HEK293 (cell line): ENCODE data around the gene ASPSCR1.

Experiments used
- BCL11B ChIP-seq: fragments of 450-650 bp; formaldehyde crosslinking; IDR thresholded peaks from 2 replicates; pipeline ENCODE4 v1.5.1; 2016; ENCODE audit warnings: low read depth, missing biosample characterization, missing genetic modification characterization
- GLIS1 ChIP-seq: fragments of 450-650 bp; formaldehyde crosslinking; IDR thresholded peaks from 2 replicates; pipeline ENCODE4 v1.5.1; 2016; ENCODE audit warnings: missing biosample characterization, missing genetic modification characterization
- KLF1 ChIP-seq: fragments of 450-650 bp; formaldehyde crosslinking; IDR thresholded peaks from 2 replicates; pipeline ENCODE4 v1.5.1; 2016; ENCODE audit warnings: missing biosample characterization, missing genetic modification characterization
- KLF10 ChIP-seq: fragments of 450-650 bp; IDR thresholded peaks from 2 replicates; pipeline ENCODE4 v1.5.1; 2018; ENCODE audit warnings: missing biosample characterization, mild to moderate bottlenecking, missing genetic modification characterization
- PATZ1 ChIP-seq: fragments of 450-650 bp; formaldehyde crosslinking; IDR thresholded peaks from 2 replicates; pipeline ENCODE4 v1.5.1; 2016; ENCODE audit warnings: missing biosample characterization, missing genetic modification characterization
- PBX3 ChIP-seq: sonication (generic); formaldehyde crosslinking; IDR thresholded peaks from 2 replicates; pipeline ENCODE4 v1.8.1; 2022; ENCODE audit warnings: mild to moderate bottlenecking, moderate library complexity, missing genetic modification reagents
- PRDM4 ChIP-seq: fragments of 450-650 bp; formaldehyde crosslinking; IDR thresholded peaks from 2 replicates; pipeline ENCODE4 v1.5.1; 2017; ENCODE audit warnings: missing biosample characterization, missing genetic modification characterization
- ZBTB10 ChIP-seq: fragments of 450-650 bp; formaldehyde crosslinking; IDR thresholded peaks from 2 replicates; pipeline ENCODE4 v1.5.1; 2016; ENCODE audit warnings: missing biosample characterization, missing genetic modification characterization
- ZBTB26 ChIP-seq: fragments of 450-650 bp; formaldehyde crosslinking; optimal IDR thresholded peaks from 2 replicates; pipeline ENCODE3; 2016; ENCODE audit warnings: missing biosample characterization, mild to moderate bottlenecking, missing genetic modification characterization
- ZBTB44 ChIP-seq: fragments of 450-650 bp; IDR thresholded peaks from 2 replicates; pipeline ENCODE4 v1.5.1; 2018; ENCODE audit warnings: missing biosample characterization, mild to moderate bottlenecking, missing genetic modification characterization
- ZBTB48 ChIP-seq: fragments of 450-650 bp; formaldehyde crosslinking; IDR thresholded peaks from 2 replicates; pipeline ENCODE4 v1.5.1; 2016; ENCODE audit warnings: missing biosample characterization, missing genetic modification characterization
- ZBTB49 ChIP-seq: fragments of 450-650 bp; formaldehyde crosslinking; IDR thresholded peaks from 2 replicates; pipeline ENCODE4 v1.5.1; 2016; ENCODE audit warnings: missing biosample characterization, missing genetic modification characterization, low read depth
- ZBTB6 ChIP-seq: fragments of 450-650 bp; formaldehyde crosslinking; IDR thresholded peaks from 2 replicates; pipeline ENCODE4 v1.5.1; 2017; ENCODE audit warnings: missing biosample characterization, missing genetic modification characterization
- ZBTB8A ChIP-seq: fragments of 450-650 bp; formaldehyde crosslinking; IDR thresholded peaks from 2 replicates; pipeline ENCODE4 v1.5.1; 2016; ENCODE audit warnings: missing biosample characterization, missing genetic modification characterization
- ZEB2 ChIP-seq: fragments of 450-650 bp; formaldehyde crosslinking; IDR thresholded peaks from 2 replicates; pipeline ENCODE4 v1.5.1; 2016; ENCODE audit warnings: missing biosample characterization, missing genetic modification characterization
- ZFHX2 ChIP-seq: fragments of 450-650 bp; formaldehyde crosslinking; conservative IDR thresholded peaks from 2 replicates; pipeline ENCODE4 v1.5.1; 2016; ENCODE audit warnings: missing biosample characterization, missing genetic modification characterization
- ZFP37 ChIP-seq: fragments of 450-650 bp; formaldehyde crosslinking; IDR thresholded peaks from 2 replicates; pipeline ENCODE4 v1.5.1; 2016; ENCODE audit warnings: missing biosample characterization, missing genetic modification characterization
- ZNF121 ChIP-seq: fragments of 450-650 bp; formaldehyde crosslinking; IDR thresholded peaks from 2 replicates; pipeline ENCODE4 v1.5.1; 2016; ENCODE audit warnings: missing biosample characterization, missing genetic modification characterization
- ZNF24 ChIP-seq: fragments of 450-650 bp; formaldehyde crosslinking; IDR thresholded peaks from 2 replicates; pipeline ENCODE4 v1.5.1; 2016; ENCODE audit warnings: missing biosample characterization, missing genetic modification characterization
- ZNF488 ChIP-seq: fragments of 450-650 bp; formaldehyde crosslinking; IDR thresholded peaks from 2 replicates; pipeline ENCODE4 v1.5.1; 2016; ENCODE audit warnings: missing biosample characterization, missing genetic modification characterization
- ZNF561 ChIP-seq: fragments of 450-650 bp; IDR thresholded peaks from 2 replicates; pipeline ENCODE4 v1.5.1; 2018; ENCODE audit warnings: missing biosample characterization, missing genetic modification characterization, borderline replicate concordance
- ZNF76 ChIP-seq: fragments of 450-650 bp; formaldehyde crosslinking; IDR thresholded peaks from 2 replicates; pipeline ENCODE4; 2016; ENCODE audit warnings: low read depth, missing biosample characterization, missing genetic modification characterization, borderline replicate concordance

ASPSCR1 gene

GRCh38 chr17:81977211-81977808 is at the start of gene ASPSCR1 (continued):
- TF ChIP-seq ZBTB49 (tag by site-specific recombination) (no peak), ZFHX2 (peak; percentile 57), ZBTB6 (tag by site-specific recombination) (peak; percentile 26; the same call in 1 of the 2 replicates), ZEB2 (peak; percentile 81; the same call in 1 of the 2 replicates), PBX3 (CRISPR knock-in tag) (peak; percentile 71; the same call in 1 of the 2 replicates), ZBTB26 (tag by site-specific recombination) (peak; percentile 62), ZBTB10 (tag by site-specific recombination) (no peak), PATZ1 (tag by site-specific recombination) (peak; percentile 16; the same call in 1 of the 2 replicates), ZNF121 (tag by site-specific recombination) (0 out of 2 replicates have a peak, but pooled peaks have one; percentile 19), ZNF561 (tag by site-specific recombination) (peak; percentile 71; the same call in 1 of the 2 replicates), ZNF24 (no peak), ZBTB44 (tag by site-specific recombination) (peak; percentile 81), ZBTB8A (tag by site-specific recombination) (0 out of 2 replicates have a peak, but pooled peaks have one; percentile 24), BCL11B (tag by site-specific recombination) (no peak), ZNF76 (tag by site-specific recombination) (peak; percentile 24; the same call in 1 of the 2 replicates), KLF1 (tag by site-specific recombination) (peak; percentile 71; the same call in 1 of the 2 replicates), GLIS1 (peak; percentile 53; the same call in 1 of the 2 replicates), KLF10 (tag by site-specific recombination) (peak; percentile 99), ZBTB48 (peak; percentile 91), ZFP37 (tag by site-specific recombination) (0 out of 2 replicates have a peak, but pooled peaks have one; percentile 58), PRDM4 (tag by site-specific recombination) (0 out of 2 replicates have a peak, but pooled peaks have one; percentile 8), ZNF488 (tag by site-specific recombination) (no peak)
